ENCODE results near the gene ZNF841. TPM values are rescaled to one million over a fixed set of nuclear protein-coding genes. Genes with fewer than 3 reads are reported as not detected.

Gene ZNF841
- total RNA-seq, 1 experiment from 2014 or later, result 23.3 TPM

- Histone ChIP-seq H3K56ac (ENCODE audit: insufficient read length, low read depth, low read length) (no peak overlapping the region), H4K20me1 (ENCODE audit: control insufficient read depth, insufficient read depth, insufficient read length) (no peaks in the 10 kb centered on the region), H2BK20ac (ENCODE audit: low read depth, low read length, poor library complexity, severe bottlenecking) (no peak overlapping the region), H3K4me2 (ENCODE audit: insufficient read depth, insufficient read length, low read length) (no peak overlapping the region), H3K9ac (ENCODE audit: extremely low read depth, insufficient read length, low read length) (no peak overlapping the region), H4K5ac (ENCODE audit: insufficient read length, low read depth, low read length) (no peak overlapping the region), H2BK5ac (ENCODE audit: insufficient read length, low read length) (no peak overlapping the region), H2AFZ (ENCODE audit: low read length) (no peak overlapping the region), H3K23me2 (ENCODE audit: insufficient read length, low read depth, low read length, poor library complexity, severe bottlenecking) (no peaks in the 10 kb centered on the region), H3K4me1 (ENCODE audit: insufficient read depth, low read length) (no peaks in the 10 kb centered on the region), H4K8ac (replicated peaks; ENCODE audit: insufficient read length, low read depth, low read length) (no peak overlapping the region), H3K23ac (ENCODE audit: insufficient read length, low read depth, low read length) (no peak overlapping the region), H3K27ac (ENCODE audit: insufficient read length, low read depth, low read length) (no peak overlapping the region), H2BK12ac (ENCODE audit: insufficient read length, low read depth, low read length) (no peak overlapping the region), H2BK15ac (ENCODE audit: low read depth, low read length) (no peak overlapping the region), H2BK120ac (ENCODE audit: low read depth, low read length, poor library complexity, severe bottlenecking) (no peak overlapping the region), H3K18ac (ENCODE audit: insufficient read length, low read depth, low read length) (no peak overlapping the region), H3K79me2 (ENCODE audit: insufficient read depth, low read length) (no peaks in the 10 kb centered on the region), H3T11ph (ENCODE audit: low read length) (no peak overlapping the region), H3K14ac (ENCODE audit: insufficient read depth, low read length) (no peak overlapping the region), H3K4ac (ENCODE audit: low read depth, low read length) (no peak overlapping the region), H2AK5ac (ENCODE audit: insufficient read length, low read length) (no peak overlapping the region), H3K27me3 (ENCODE audit: insufficient read depth, low read length) (no peaks in the 10 kb centered on the region), H4K91ac (ENCODE audit: insufficient read length, low read depth, low read length) (no peak overlapping the region), H3K9me3 (ENCODE audit: control insufficient read depth, low read depth, low read length) (peaks cover 48% of the 10 kb centered on the region), H3K79me1 (ENCODE audit: insufficient read depth, low read depth, low read length, poor library complexity, severe bottlenecking) (no peaks in the 10 kb centered on the region)
- peaks cover 4% of the 10 kb centered on the region; the same call in 1 of the 2 replicates for H3K27me3 Mint-ChIP-seq (ENCODE audit: low read depth)
- no CpG with 5 or more reads among the region's 12 CpGs for WGBS (ENCODE audit: extremely low coverage, insufficient read length, low lambda C conversion rate)
- TF ChIP-seq CTCF (conservative IDR thresholded peaks at IDR 0.05), result no peak
- H3K4me1 Mint-ChIP-seq, result no peaks in the 10 kb centered on the region
- DNase-seq, result no peak
- no peak overlapping the region for H3K4me3 Mint-ChIP-seq
- peaks cover 72 to 94% (median 81%) of the 10 kb centered on the region in 3 experiments for H3K36me3 Mint-ChIP-seq (ENCODE audit: insufficient read depth in 1 of 3, low read depth in 3 of 3)
- peaks cover 73 to 81% of the 10 kb centered on the region in 2 experiments for H3K9me3 Mint-ChIP-seq
- H3K27ac Mint-ChIP-seq, result no peak overlapping the region
Measured at GRCh38 chr19:52034051-52034728, 61.4 kb downstream of the ZNF841 start.

Measured in H9 (cell line).